CD4-positive, alpha-beta T cell treated with Interferon gamma for 1 hour (primary cell): ENCODE measurements around the gene ITPRID1.
"Not testable (repeated sequence)": the region's sequence is repeated elsewhere in the genome, so short reads cannot be mapped to it uniquely, and the experiment has no call there.

ENCODE experiments used
- DNase-seq: peaks from one replicate; pipeline ENCODE4 v3.0.0-alpha.2; 2020

Gene ITPRID1

DNA sequence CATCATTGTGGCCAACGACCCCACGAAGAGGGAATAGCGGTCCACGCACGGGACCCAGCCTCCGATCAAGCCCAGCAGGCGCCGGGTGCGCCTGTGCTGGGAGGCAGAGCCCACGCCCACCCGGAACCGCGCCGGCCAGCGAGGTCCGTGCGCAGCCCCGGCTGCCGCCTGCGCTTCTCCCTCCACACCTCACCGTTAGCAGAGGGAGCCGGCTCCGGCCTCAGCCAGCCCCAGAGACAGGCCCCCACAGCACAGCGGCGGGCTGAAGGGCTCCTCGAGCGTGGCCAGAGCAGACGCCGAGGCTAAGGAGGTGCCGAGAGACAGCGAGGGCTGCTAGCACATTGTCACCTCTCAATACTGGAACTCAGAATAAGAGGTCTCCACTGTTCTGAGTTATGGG, 3.6 kb downstream of the ITPRID1 start:
- DNase-seq, result no peak

DNA sequence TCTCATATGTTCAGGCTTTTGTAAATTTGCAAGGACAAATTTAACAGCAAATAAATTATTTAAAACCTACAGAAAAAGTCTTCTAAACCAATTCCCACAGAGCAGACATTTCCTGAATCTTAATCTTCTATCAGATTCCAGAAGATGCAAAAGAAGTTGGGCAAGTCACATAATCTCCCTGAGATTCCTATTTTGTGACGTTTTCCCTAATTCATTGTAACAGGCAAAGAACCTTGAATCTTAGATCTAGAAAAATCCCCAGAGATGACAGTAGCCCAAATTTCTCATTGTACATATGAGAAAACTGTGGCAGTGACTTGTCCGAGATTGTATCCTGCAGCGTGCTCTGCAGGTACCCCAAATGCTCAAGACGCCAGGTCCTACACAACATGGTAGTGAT, 4.9 kb downstream of the ITPRID1 start:
- no peak for DNase-seq

GRCh38 chr7:31521336-31522010, 7.6 kb downstream of the ITPRID1 start:
- DNase-seq, result no peak

DNA sequence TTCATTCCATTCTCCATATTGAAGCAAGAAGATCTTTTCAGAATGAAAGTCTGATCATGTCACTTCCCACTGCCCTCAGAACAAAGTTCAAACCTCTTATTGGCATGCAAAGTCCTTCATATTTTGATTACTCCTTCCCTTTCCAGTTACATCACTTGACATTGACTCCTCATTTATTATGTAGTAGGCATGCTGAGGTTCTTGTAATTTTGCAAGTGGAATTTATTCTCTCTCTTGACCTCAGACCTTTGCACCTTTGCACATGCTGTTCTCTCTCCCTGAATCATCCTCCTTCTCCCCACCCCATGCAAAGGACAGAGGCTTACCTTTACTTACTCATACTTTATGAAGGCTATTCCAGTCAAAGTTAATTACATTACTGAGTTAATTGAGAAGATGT, 13.0 kb downstream of the ITPRID1 start:
- no peak for DNase-seq

- no peak for DNase-seq
These were observed 15.2 kb downstream of the ITPRID1 start for GRCh38 chr7:31529103-31529502.

GRCh38 chr7:31540651-31541185, 26.8 kb downstream of the ITPRID1 start:
- DNase-seq, result not testable (repeated sequence)

GRCh38 chr7:31545549-31545948, 31.7 kb downstream of the ITPRID1 start:
- no peak for DNase-seq

GRCh38 chr7:31549611-31550010, 35.7 kb downstream of the ITPRID1 start:
- no peak for DNase-seq

DNA sequence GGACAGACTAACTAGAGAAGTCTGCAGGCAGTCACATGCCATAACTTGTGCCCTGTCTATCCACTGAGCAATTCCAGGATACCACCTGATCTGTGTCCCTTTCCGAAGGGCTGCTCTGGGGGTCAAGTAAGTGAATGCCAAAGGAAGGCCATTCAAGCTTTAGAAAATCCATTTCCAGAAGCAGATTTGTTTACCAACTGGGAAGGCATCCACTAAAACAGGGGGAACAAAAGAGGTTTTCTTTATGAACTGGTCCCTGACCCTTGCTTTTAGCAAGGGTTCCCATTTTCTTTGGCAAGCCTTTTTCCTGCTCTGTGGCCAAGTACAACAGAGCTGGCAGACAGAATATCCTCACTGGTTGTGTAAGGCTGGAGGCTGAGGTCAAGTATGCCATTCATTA, 36.5 kb downstream of the ITPRID1 start:
- no peak for DNase-seq

DNA sequence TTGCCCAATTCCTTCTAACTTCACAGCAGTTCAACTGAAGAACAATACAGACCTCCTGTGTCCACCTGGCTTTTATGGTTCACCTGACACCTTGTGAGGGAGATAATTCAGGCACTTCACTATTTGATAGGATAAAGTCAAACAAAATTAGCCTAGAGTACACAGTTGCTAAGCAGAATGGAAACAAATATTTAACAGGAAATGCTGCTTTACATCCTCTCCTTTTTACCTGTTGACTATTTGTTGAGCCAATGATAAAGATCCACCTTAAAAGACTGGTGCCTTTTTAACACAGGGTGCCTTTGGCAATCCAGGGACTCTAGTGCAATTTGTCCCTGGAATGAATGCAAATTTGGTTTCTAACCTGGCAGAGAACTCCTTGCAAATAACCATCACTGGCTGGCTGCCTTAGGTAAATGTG, 39.8 kb downstream of the ITPRID1 start:
- DNase-seq, result no peak

DNA sequence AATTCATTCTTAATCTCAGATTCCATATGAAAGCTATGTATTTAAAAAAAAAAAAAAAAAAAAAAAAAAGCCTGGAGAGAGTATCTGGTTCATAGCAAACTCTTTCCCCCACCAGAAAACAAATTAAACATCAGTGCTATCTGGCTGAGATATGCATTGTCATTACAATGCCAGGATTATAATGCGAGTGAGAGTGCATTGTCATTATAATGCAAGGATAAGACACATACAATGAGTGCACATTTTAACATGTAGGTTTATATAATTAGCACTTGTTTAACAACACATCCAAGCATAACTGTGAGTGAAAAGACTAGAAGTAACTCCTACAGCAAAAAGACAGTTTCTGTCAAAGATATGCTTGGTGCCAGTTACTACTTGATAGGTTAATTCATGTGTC, 48.1 kb downstream of the ITPRID1 start:
- no peak for DNase-seq

DNA sequence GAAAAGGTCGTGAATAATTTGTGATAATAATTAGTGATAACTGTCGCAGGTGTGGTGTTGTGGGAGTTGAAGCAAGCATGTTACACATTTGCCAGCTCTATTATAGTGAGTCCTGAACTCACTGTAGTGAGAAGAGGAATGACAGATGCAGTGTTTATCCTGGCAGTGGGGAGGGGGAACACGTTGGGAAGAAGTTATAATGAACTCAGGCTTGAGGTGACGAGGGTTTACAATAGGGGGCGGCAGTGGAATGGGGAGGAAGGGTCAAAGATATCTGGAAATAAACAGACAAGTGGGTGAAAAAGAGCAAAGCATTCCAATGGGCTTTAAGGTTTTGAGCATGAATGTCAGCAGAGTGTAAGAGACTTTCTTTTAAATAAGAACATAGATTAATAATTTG, 49.6 kb downstream of the ITPRID1 start:
- DNase-seq, result no peak

DNA sequence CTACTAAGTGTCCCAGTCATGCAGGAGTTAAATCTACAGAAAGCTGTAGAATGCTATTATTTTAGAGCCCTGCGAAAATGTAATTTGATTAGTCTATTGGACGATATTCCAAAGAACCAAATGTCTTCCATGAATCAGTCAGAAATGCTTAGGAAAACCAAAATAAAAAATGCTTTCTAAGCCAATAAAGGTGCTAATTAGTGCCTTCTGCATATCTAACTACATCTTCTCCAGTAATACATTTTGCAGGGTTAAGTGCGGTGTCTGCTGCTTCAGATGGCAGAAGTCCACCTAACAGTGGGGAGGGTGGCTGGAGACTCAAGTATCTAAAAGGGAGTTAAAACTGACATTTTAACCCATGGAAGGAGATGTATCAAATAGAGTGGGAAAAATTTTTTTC, 50.1 kb downstream of the ITPRID1 start:
- no peak for DNase-seq

- no peak for DNase-seq
These were observed 50.8 kb downstream of the ITPRID1 start for GRCh38 chr7:31564661-31565060.

DNA sequence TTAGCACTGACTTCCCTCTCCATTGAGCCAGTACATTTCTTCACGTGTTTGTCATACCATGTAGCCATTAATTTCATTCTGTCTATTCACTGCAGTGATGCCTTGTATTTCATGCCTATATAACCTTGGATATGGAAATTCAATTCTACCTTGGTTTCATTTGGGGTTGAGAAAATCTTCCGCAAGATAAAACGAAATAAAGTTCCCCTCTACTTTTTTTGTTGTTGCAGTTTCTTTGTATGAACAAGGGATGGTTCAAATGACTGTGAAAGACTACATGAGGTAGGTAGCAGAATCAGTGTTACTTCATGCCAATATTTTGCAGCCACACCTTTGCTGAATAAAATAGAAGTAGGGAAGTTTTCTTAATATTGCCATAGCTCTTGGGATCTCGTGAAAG, 55.6 kb downstream of the ITPRID1 start:
- no peak for DNase-seq

DNA sequence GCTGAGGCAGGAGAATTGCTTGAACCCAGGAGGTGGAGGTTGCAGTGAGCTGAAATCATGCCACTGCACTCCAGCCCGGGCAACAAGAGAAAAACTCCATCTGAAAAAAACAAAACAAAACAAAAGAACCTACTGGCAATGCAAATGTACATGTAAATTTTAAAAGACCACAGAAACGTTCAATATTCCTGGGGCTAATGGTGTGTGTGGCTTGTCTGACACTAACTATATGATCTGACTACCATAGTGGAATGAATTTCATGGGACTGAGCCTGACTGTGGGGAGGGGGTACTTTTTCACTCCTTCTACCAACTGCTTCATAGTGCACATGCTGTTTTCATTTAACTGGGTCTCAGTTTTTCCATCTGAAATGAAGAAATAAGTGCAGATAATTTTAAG, 69.6 kb downstream of the ITPRID1 start:
- DNase-seq, result no peak

- no peak for DNase-seq
These were observed 70.1 kb downstream of the ITPRID1 start for GRCh38 chr7:31583942-31584341.

GRCh38 chr7:31595390-31595789, 81.5 kb downstream of the ITPRID1 start:
- no peak for DNase-seq

DNA sequence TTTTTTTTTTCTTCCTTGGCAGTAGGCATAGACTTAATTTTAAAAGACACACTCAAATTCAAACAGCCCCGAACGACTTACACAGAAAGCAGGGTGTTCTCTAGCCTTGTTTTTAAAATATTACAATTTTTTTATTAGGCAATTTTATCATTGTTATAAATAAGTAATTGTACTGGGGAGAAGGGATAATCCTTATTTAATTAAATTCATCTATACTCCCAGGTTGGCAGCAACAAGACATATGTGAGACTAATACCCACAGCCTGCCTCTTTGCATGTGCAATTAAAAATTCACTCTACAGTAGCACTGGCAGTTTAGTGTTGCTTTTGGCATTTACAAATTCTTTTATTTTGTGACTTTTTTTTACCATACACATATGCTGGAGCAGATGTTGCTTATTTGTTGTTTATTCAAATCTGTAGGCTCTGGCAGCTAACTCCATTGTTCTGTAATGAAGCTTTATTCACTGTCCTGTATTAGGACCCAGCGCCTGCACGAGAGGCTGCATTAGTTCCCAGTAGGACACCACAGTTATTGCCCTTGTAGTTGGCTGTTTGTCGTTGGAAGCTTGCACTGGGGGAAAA, 88.2 kb downstream of the ITPRID1 start:
- no peak for DNase-seq

DNA sequence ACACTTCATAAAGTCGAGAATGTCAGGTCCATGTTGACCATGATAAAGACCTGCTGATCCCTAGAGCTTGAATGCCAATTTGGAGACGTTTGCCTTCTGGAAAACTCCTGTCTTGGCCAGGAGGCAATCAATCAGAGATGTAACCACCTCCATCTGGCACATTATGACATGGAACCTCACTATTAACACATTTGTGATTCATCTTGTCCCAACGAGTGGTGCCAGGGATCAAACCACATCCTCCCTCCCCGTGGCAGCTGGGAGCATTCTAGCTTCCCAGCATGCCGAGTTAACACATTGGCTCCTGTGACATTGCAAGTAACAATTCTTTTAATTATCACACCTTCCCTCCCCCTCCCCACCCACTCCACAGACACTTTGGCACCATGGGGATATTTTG, 89.2 kb downstream of the ITPRID1 start:
- no peak for DNase-seq

GRCh38 chr7:31613604-31614003, 99.7 kb downstream of the ITPRID1 start:
- no peak for DNase-seq

DNA sequence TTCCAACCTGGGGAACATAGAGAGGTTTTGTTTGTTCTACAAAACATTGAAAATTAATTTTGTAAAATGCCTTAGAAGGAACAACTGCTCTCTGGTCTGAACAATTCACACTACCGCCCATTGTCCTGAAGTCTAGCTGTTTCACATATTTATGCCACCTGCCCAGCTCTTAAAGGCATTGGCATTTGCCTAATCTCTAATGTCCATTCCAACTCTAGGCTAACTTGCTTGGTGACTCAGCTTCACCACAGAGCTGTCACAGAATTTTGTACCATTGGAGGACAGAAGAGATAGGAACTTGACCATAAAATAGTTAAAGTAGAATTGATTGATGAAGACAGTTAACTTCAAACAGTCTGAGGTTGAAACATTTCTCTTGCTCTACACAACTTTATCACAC, 119.6 kb downstream of the ITPRID1 start:
- no peak for DNase-seq

- no peak for DNase-seq
These were observed 120.1 kb downstream of the ITPRID1 start for GRCh38 chr7:31633894-31634494.

DNA sequence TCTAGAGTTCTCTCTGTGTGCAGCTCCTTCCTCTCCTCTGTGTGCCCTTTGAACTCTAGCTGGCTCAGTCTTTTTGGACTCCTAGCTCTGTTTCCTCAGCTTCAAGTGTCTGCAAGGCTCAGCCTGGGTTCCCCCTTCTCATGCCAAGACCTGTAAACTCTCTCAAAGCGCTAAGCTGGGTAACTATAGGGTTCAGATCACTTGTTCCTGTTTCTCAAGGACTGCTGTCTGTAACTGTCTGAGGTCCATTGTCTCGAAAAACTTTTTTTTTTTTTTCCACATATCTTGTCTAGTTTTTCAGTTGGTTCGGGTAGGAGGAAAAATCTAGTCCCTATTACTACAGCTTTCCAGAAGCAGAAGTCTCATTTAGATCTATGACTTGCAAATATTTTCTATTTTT, 126.5 kb downstream of the ITPRID1 start:
- DNase-seq, result no peak
